Measurements from ENCODE around the gene MCM5.
"Not testable (repeated sequence)": the region's sequence is repeated elsewhere in the genome, so short reads cannot be mapped to it uniquely, and the experiment has no call there.

The MCM5 gene

GRCh38 chr22:35431483-35432227 is 31.7 kb downstream of the MCM5 start:
- no peak for DNase-seq (ENCODE audit: low read depth in 2 of 2, low spot score in 1 of 2)

- no peak for DNase-seq (ENCODE audit: low read depth in 2 of 2, low spot score in 1 of 2)
These were observed 32.4 kb downstream of the MCM5 start for GRCh38 chr22:35432228-35432905.

DNA sequence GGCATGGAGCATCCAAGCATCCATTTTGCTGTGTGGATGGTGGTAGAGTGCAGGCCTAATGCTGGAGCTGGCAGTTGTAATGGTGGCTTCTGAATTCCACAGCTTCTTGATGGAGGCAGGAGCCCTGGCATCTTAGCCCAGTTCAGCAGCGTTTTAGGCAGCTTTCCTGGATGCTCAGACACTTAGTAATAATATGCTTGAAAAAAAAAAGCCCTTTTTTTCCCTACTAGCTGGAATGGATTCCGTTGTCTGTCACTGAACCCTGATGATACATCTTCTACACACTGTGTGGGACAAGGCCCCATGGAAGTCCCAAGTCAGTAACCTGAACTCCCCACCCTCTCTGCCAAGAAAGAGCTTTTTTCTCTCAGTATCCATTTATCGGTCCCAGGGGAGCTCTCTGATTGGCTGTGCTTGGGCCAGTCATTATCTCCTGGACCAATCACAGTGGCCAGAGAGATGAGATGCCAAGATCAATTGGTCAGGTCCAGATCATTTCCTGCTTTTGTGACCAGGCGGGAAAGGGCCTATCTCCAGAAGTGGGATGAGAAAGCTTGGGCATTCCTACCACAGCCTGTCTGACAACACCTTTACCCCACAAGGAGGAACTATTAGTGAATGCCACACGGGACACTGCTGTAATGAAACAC is 34.2 kb downstream of the MCM5 start:
- no peak for DNase-seq (ENCODE audit: low read depth in 2 of 2, low spot score in 1 of 2)

DNA sequence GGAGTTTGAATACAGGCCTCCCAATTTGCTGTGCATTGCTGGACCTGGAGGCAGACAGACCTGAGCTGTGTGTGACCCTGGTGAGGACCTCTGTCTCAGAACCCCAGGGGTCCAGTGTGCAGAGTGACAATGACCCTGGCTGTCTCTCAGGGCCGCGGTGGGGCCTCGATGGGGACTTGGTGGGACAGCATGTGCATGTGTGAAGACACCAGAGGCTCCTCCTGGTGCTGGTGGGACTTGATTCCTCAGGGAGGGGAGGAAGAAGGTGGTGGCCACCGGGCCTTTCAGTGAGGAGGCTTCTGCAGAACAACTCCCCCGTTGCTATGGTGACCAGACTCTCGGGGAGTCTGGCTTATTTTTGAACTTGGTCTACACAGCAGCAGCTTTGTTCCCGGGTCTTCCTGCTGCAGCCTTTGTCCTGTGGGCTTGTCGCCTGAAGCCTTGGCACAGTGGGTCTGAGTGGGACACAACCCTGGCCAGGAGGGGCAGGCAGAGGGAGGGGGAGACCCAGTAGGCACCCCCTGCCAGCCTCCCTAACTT is 35.3 kb downstream of the MCM5 start:
- DNase-seq (ENCODE audit: low read depth in 2 of 2, low spot score in 1 of 2): no peak

DNA sequence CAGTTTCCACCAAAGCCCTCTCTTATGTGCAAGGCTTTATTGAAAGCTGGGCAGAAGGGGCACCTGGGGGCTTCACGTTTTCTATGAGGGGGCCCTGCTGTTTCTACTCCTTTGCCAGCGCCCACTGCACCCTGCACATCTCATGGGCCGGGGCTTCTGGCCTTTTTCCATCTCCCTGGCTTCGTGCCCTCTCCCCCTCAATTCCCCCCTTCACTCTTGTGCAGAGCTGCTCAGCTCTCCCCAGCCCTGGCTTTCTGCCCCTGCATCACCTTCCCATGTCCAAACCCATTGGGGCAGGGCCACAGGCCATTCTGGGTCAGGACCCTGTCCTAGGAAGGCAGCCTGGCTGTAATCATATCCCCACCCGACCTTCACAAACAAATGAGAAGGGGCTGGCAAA is 36.5 kb downstream of the MCM5 start:
- no peak for DNase-seq (ENCODE audit: low read depth in 2 of 2, low spot score in 1 of 2)

GRCh38 chr22:35437049-35437448 is 37.1 kb downstream of the MCM5 start:
- DNase-seq (ENCODE audit: low read depth in 2 of 2, low spot score in 1 of 2): no peak

DNA sequence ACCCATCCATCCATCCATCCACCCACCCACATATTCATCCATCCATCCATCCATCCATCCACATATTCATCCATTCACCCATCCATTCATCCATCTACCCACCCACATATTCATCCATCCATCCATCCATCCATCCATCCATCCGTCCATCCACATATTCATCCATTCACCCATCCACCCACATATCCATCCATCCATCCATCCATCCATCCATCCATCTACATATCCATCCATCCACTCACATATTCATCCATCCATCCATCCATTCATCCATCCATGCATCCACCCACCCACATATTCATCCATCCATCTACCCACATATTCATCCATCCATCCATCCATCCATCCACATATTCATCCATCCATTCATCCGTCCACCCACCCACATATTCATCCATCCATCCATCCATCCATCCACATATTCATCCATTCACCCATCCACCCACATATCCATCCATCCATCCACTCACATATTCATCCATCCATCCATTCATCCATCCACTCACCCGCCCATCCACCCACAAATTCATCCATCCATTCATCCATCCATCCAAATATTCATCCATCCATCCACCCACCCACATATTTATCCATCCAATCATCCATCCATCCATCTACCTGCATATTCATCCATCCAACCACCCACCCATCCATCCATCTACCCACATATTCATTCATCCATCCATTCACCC is 38.9 kb downstream of the MCM5 start:
- DNase-seq (ENCODE audit: low read depth in 2 of 2, low spot score in 1 of 2): not testable (repeated sequence)

GRCh38 chr22:35439365-35439717 is 39.4 kb downstream of the MCM5 start:
- no peak for DNase-seq (ENCODE audit: low read depth in 2 of 2, low spot score in 1 of 2)

DNA sequence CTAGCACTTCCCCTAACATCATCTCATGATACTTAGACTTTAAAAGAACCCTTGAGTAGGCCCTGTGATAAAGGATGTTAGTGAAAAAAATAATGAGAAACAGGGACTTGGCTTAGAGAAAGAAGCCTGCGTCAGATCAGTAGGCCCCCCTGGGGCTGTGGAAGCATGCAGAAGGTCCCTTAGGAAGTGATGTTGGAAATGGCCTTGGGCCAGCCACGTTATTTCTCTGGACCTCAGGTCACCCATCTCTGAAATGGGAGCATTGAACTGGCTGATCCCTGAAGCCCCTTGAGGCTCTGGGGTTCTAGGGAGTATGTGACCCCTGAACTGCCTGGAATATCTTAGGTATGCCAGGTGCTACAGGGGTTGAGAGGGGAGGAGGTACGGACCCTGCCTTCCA is 40.2 kb downstream of the MCM5 start:
- DNase-seq (ENCODE audit: low read depth in 2 of 2, low spot score in 1 of 2): no peak

GRCh38 chr22:35441489-35442100 is 41.7 kb downstream of the MCM5 start:
- DNase-seq (ENCODE audit: low read depth in 2 of 2, low spot score in 1 of 2): no peak

DNA sequence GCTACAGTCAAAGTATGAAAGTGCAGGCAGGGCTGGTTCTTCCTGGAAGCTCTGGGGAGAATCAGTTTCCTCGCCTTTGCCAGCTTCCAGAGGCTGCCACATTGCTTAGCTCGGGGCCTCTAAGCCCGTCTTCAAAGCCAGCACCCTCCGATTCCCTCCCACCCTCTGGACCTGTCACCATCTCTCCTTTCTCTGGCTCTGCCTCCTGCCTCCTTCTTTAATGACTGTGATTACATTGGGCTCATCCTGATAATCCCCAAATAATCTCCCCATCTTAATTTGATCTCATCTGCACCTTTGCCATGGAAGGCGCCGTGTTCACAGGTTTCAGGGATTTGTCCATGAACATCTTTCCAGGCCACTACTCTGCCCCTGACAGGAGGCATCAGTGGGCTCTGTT is 42.5 kb downstream of the MCM5 start:
- no peak for DNase-seq (ENCODE audit: low read depth in 2 of 2, low spot score in 1 of 2)

DNA sequence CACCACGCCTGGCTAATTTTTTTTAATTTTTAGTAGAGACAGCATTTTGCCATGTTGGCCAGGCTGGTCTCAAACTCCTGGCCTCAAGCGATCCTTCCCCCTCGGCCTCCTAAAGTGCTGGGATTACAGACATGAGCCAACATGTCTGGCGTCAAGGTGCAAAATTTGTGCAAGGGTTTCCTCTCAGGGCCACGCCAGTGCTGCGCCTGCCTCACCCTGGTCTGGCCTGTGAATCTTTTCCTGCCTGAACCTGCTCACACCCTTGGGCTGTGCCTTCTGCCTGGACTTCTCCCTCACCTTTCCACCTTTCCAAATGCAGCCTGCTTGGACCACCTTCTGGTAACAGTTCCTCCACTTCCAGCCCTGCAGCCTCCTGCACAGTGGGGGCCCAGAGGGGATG is 43.4 kb downstream of the MCM5 start:
- DNase-seq (ENCODE audit: low read depth in 2 of 2, low spot score in 1 of 2): no peak

- DNase-seq (ENCODE audit: low read depth in 2 of 2, low spot score in 1 of 2): no peak
These were observed 44.1 kb downstream of the MCM5 start for GRCh38 chr22:35443790-35444684.

GRCh38 chr22:35444685-35445399 is 44.9 kb downstream of the MCM5 start:
- no peak for DNase-seq (ENCODE audit: low read depth in 2 of 2, low spot score in 1 of 2)

DNA sequence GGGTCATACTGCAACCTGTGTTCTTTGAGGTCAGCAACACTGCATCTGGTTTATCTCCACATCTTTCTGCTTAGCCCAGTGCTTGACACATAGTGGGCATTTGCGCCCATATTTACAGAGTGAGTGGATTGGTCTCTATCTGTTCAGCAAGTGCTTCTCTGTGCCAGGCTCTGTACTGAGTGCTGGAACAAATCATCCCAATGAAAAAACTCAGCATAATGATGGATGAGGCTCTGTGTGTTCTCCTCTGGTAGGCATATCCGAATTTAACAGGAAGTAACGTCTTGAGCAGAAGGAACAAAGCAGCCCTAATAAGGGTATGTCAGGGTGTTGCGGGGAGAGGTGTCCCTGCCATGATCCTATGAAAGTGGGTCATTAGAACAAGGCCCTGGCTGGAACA is 46.0 kb downstream of the MCM5 start:
- DNase-seq (ENCODE audit: low read depth in 2 of 2, low spot score in 1 of 2): no peak

- no peak for DNase-seq (ENCODE audit: low read depth in 2 of 2, low spot score in 1 of 2)
These were observed 46.4 kb downstream of the MCM5 start for GRCh38 chr22:35446365-35446764.

DNA sequence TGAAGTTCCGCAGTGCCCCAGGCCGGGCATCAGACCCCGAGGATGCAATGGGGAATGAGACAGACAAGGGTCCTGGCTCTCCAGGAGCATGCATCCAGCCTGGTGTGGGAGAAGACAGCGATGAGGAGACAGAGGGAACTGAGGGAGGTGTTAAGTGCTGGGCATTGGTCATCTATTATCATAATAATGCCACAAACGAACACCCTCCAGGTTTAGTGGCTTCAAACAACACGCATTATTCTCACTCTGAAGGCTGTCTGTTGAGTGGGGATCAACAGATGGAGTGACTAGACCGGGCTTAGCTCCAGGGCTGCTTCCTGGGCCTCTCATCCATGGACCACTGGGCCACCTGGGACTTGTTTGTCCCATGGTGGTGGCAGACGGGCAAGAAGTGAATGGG is 48.6 kb downstream of the MCM5 start:
- DNase-seq (ENCODE audit: low read depth in 2 of 2, low spot score in 1 of 2): no peak

GRCh38 chr22:35449829-35450689 is 50.1 kb downstream of the MCM5 start:
- no peak for DNase-seq (ENCODE audit: low read depth in 2 of 2, low spot score in 1 of 2)
